ENCODE results near the gene MEDAG.

MEDAG gene

GRCh38 chr13:30873499-30873898 lies 32.6 kb upstream of the MEDAG start:
- DNase-seq, result no peak

- no peak for DNase-seq
These were observed 32.0 kb upstream of the MEDAG start for GRCh38 chr13:30874111-30874510.

GRCh38 chr13:30874561-30874960 lies 31.5 kb upstream of the MEDAG start:
- no peak for DNase-seq

- DNase-seq, result no peak
These were observed 28.7 kb upstream of the MEDAG start for GRCh38 chr13:30877335-30877734.

GRCh38 chr13:30880151-30880855 lies 25.8 kb upstream of the MEDAG start:
- DNase-seq, result no peak

- no peak for DNase-seq
These were observed 25.3 kb upstream of the MEDAG start for GRCh38 chr13:30880856-30881155.

- DNase-seq, result no peak
These were observed 24.9 kb upstream of the MEDAG start for GRCh38 chr13:30881191-30881651.

GRCh38 chr13:30882026-30882850 lies 23.8 kb upstream of the MEDAG start:
- no peak for DNase-seq

- no peak for DNase-seq
These were observed 22.9 kb upstream of the MEDAG start for GRCh38 chr13:30882996-30883766.

- DNase-seq, result no peak
These were observed 21.5 kb upstream of the MEDAG start for GRCh38 chr13:30884543-30884942.

GRCh38 chr13:30889196-30889690 lies 16.8 kb upstream of the MEDAG start:
- no peak for DNase-seq

- DNase-seq, result no peak
These were observed 13.1 kb upstream of the MEDAG start for GRCh38 chr13:30892966-30893365.

- DNase-seq, result no peak
These were observed 10.3 kb upstream of the MEDAG start for GRCh38 chr13:30895773-30896172.

- no peak for DNase-seq
These were observed 8.0 kb upstream of the MEDAG start for GRCh38 chr13:30898070-30898469.

GRCh38 chr13:30898678-30899241 lies 7.3 kb upstream of the MEDAG start:
- no peak for DNase-seq

- no peak for DNase-seq
These were observed 5.6 kb upstream of the MEDAG start for GRCh38 chr13:30900436-30900835.

- no peak for DNase-seq
These were observed 4.9 kb upstream of the MEDAG start for GRCh38 chr13:30900952-30901749.

- DNase-seq, result no peak
These were observed 2.0 kb upstream of the MEDAG start for GRCh38 chr13:30904043-30904442.

- DNase-seq, result no peak
These were observed 460 bp downstream of the MEDAG start for GRCh38 chr13:30906411-30907051.

- DNase-seq, result no peak
These were observed 1.2 kb downstream of the MEDAG start for GRCh38 chr13:30907121-30907861.

GRCh38 chr13:30908416-30908980 lies 2.4 kb downstream of the MEDAG start:
- no peak for DNase-seq
